H9 (cell line): ENCODE data around the gene EPB41L5. TPM values are rescaled to one million over a fixed set of nuclear protein-coding genes. Genes with fewer than 3 reads are reported as not detected.

Experiments
- DNase-seq: peaks from one replicate; pipeline ENCODE4 v3.0.0-alpha.2; 2017
- H2AFZ ChIP-seq: one replicate; pipeline ENCODE4 v1.6.1; 2013; ENCODE audit warnings: mild to moderate bottlenecking, low read length, control low read depth, moderate library complexity
- H2AK5ac ChIP-seq: 2 replicates; pipeline ENCODE4 v1.6.1; 2013; ENCODE audit warnings: low read length, control low read depth, mixed read lengths; ENCODE audit not compliant: insufficient read length
- H2BK120ac ChIP-seq: one replicate; pipeline ENCODE4 v1.6.1; 2013; ENCODE audit warnings: low read depth, mild to moderate bottlenecking, low read length, control low read depth, inconsistent platforms; ENCODE audit not compliant: poor library complexity, severe bottlenecking
- H2BK12ac ChIP-seq: 2 replicates; pipeline ENCODE4 v1.6.1; 2013; ENCODE audit warnings: low read length, control low read depth, mixed read lengths, low read depth; ENCODE audit not compliant: insufficient read length
- H2BK15ac ChIP-seq: 2 replicates; pipeline ENCODE4 v1.6.1; 2013; ENCODE audit warnings: low read depth, low read length, control low read depth
- H2BK20ac ChIP-seq: one replicate; pipeline ENCODE4 v1.6.1; 2013; ENCODE audit warnings: low read depth, mild to moderate bottlenecking, low read length, control low read depth, inconsistent platforms; ENCODE audit not compliant: poor library complexity, severe bottlenecking
- H2BK5ac ChIP-seq: 2 replicates; pipeline ENCODE4 v1.6.1; 2013; ENCODE audit warnings: low read length, control low read depth, mixed read lengths; ENCODE audit not compliant: insufficient read length
- H3K14ac ChIP-seq: 2 replicates; pipeline ENCODE4 v1.6.1; 2013; ENCODE audit warnings: low read length, control low read depth; ENCODE audit not compliant: insufficient read depth
- H3K18ac ChIP-seq: 2 replicates; pipeline ENCODE4 v1.6.1; 2013; ENCODE audit warnings: low read depth, mild to moderate bottlenecking, mixed read lengths, low read length, control low read depth; ENCODE audit not compliant: insufficient read length
- H3K23ac ChIP-seq: 2 replicates; pipeline ENCODE4 v1.6.1; 2013; ENCODE audit warnings: low read length, control low read depth, mixed read lengths, low read depth; ENCODE audit not compliant: insufficient read length
- H3K23me2 ChIP-seq: 2 replicates; pipeline ENCODE4 v1.6.1; 2013; ENCODE audit warnings: low read depth, mild to moderate bottlenecking, mixed read lengths, low read length, control low read depth; ENCODE audit not compliant: insufficient read length, poor library complexity, severe bottlenecking
- H3K27ac ChIP-seq: 2 replicates; pipeline ENCODE4 v1.5.1; 2013; ENCODE audit warnings: low read length, control low read depth, mixed read lengths, low read depth; ENCODE audit not compliant: insufficient read length
- H3K27me3 ChIP-seq: 2 replicates; pipeline ENCODE4 v1.6.1; 2013; ENCODE audit warnings: low read length, control low read depth, inconsistent platforms; ENCODE audit not compliant: insufficient read depth
- H3K4ac ChIP-seq: 2 replicates; pipeline ENCODE4 v1.6.1; 2013; ENCODE audit warnings: low read depth, mild to moderate bottlenecking, control low read depth, inconsistent platforms, low read length, moderate library complexity
- H3K4me1 ChIP-seq: 2 replicates; pipeline ENCODE4 v1.6.1; 2013; ENCODE audit warnings: low read length, control low read depth, inconsistent platforms; ENCODE audit not compliant: insufficient read depth
- H3K4me2 ChIP-seq: 2 replicates; pipeline ENCODE4 v1.6.1; 2013; ENCODE audit warnings: low read length, control low read depth, mixed read lengths; ENCODE audit not compliant: insufficient read length, insufficient read depth
- H3K56ac ChIP-seq: 2 replicates; pipeline ENCODE4 v1.6.1; 2013; ENCODE audit warnings: low read depth, mild to moderate bottlenecking, mixed read lengths, low read length, control low read depth; ENCODE audit not compliant: insufficient read length
- H3K79me1 ChIP-seq: 2 replicates; pipeline ENCODE4 v1.6.1; 2013; ENCODE audit warnings: low read depth, mild to moderate bottlenecking, moderate library complexity, low read length, control low read depth, inconsistent platforms; ENCODE audit not compliant: insufficient read depth, poor library complexity, severe bottlenecking
- H3K79me2 ChIP-seq: 2 replicates; pipeline ENCODE4 v1.6.1; 2013; ENCODE audit warnings: low read length, control low read depth, inconsistent platforms; ENCODE audit not compliant: insufficient read depth
- H3K9ac ChIP-seq: 2 replicates; pipeline ENCODE4 v1.6.1; 2013; ENCODE audit warnings: low read length, control low read depth, mixed read lengths; ENCODE audit not compliant: insufficient read length; ENCODE audit errors: extremely low read depth
- H3K9me3 ChIP-seq: one replicate; pipeline ENCODE4 v1.6.1; 2013; ENCODE audit warnings: low read depth, low read length, inconsistent platforms; ENCODE audit not compliant: control insufficient read depth
- H3T11ph ChIP-seq: one replicate; pipeline ENCODE4 v1.6.1; 2013; ENCODE audit warnings: mild to moderate bottlenecking, low read length, control low read depth, inconsistent platforms
- H4K20me1 ChIP-seq: one replicate; pipeline ENCODE4 v1.6.1; 2013; ENCODE audit not compliant: control insufficient read depth, insufficient read length, insufficient read depth
- H4K5ac ChIP-seq: 2 replicates; pipeline ENCODE4 v1.6.1; 2013; ENCODE audit warnings: low read depth, mild to moderate bottlenecking, mixed read lengths, low read length, control low read depth; ENCODE audit not compliant: insufficient read length
- H4K8ac ChIP-seq: replicated peaks from 2 replicates; pipeline ENCODE4 v1.6.1; 2013; ENCODE audit warnings: low read length, control low read depth, mixed read lengths, low read depth; ENCODE audit not compliant: insufficient read length
- H4K91ac ChIP-seq: 2 replicates; pipeline ENCODE4 v1.6.1; 2013; ENCODE audit warnings: low read depth, mild to moderate bottlenecking, moderate library complexity, mixed read lengths, low read length, control low read depth; ENCODE audit not compliant: insufficient read length
- H3K27ac Mint-ChIP-seq, 3 experiments: 2 replicates in 2 of 3; 3 replicates in 1 of 3; pipeline ENCODE4 v1.8.0; 2020 to 2021; ENCODE audit warnings: mixed read lengths in 3 of 3, mild to moderate bottlenecking in 1 of 3, moderate library complexity in 1 of 3
- H3K27me3 Mint-ChIP-seq: 2 replicates; pipeline ENCODE4 v1.8.0; 2021; ENCODE audit warnings: low read depth, mild to moderate bottlenecking, moderate library complexity, mixed read lengths
- H3K36me3 Mint-ChIP-seq, 3 experiments: 2 replicates in 2 of 3; 3 replicates in 1 of 3; pipeline ENCODE4 v1.8.0; 2020 to 2021; ENCODE audit warnings: low read depth in 3 of 3, mixed read lengths in 3 of 3; ENCODE audit not compliant: insufficient read depth in 1 of 3
- H3K4me1 Mint-ChIP-seq, 2 experiments: 2 replicates each; pipeline ENCODE4 v1.8.0; 2020; ENCODE audit warnings: mixed read lengths in 2 of 2
- H3K4me3 Mint-ChIP-seq, 2 experiments: 2 replicates in 1 of 2; 3 replicates in 1 of 2; pipeline ENCODE4 v1.8.0; 2020 to 2021; ENCODE audit warnings: mild to moderate bottlenecking in 2 of 2, mixed read lengths in 2 of 2, moderate library complexity in 1 of 2
- H3K9me3 Mint-ChIP-seq, 2 experiments: 2 replicates in 1 of 2; 3 replicates in 1 of 2; pipeline ENCODE4 v1.8.0; 2020; ENCODE audit warnings: mild to moderate bottlenecking in 2 of 2, mixed read lengths in 2 of 2, moderate library complexity in 1 of 2
- CTCF ChIP-seq: fragments of 200-600 bp; sonication (generic); conservative IDR thresholded peaks from 3 replicates; pipeline ENCODE4 v1.8.0; 2021; ENCODE audit warnings: antibody characterized with exemption, mild to moderate bottlenecking
- WGBS: extraction: QIAGEN DNeasy Blood & Tissue Kit; methylation state at CpG from one replicate; pipeline ENCODE4 v1.1.7; 2013; ENCODE audit warnings: missing lambda C conversion rate, low lambda C conversion rate, mixed read lengths; ENCODE audit not compliant: insufficient read length; ENCODE audit errors: extremely low coverage; 5-methylcytosine and 5-hydroxymethylcytosine counted together
- total RNA-seq: library from RNA; stranded (reverse); gene quantifications from 2 replicates; pipeline ENCODE4 v1.2.1, GENCODE V29; 2021

EPB41L5 gene
- total RNA-seq, 1 experiment from 2014 or later = 40.4 TPM

GRCh38 chr2:120174963-120175581 is 162.2 kb downstream of the EPB41L5 start:
- no peak overlapping the region for H3T11ph ChIP-seq
- no peak overlapping the region for H3K14ac ChIP-seq
- no peak overlapping the region for H3K56ac ChIP-seq
- peak; percentile 85 for TF ChIP-seq CTCF
- H4K20me1 ChIP-seq = no peaks in the 10 kb centered on the region
- H3K4ac ChIP-seq = no peak overlapping the region
- H2AK5ac ChIP-seq = no peak overlapping the region
- Mint-ChIP-seq H3K4me3 (no peak overlapping the region), H3K27ac (no peak overlapping the region), H3K9me3 (no peaks in the 10 kb centered on the region), H3K36me3 (peaks cover 0 to 5% (median 4%) of the 10 kb centered on the region in 3 experiments; a peak in 3 of 7 replicates), H3K4me1 (peaks cover 18 to 21% of the 10 kb centered on the region in 2 experiments), H3K27me3 (no peaks in the 10 kb centered on the region)
- no CpG with 5 or more reads among the region's 6 CpGs for WGBS
- H2AFZ ChIP-seq = no peak overlapping the region
- no peak overlapping the region for H3K23ac ChIP-seq
- H2BK20ac ChIP-seq = no peak overlapping the region
- H3K27me3 ChIP-seq = no peaks in the 10 kb centered on the region
- H2BK15ac ChIP-seq = no peak overlapping the region
- no peaks in the 10 kb centered on the region for H3K79me1 ChIP-seq
- no peaks in the 10 kb centered on the region for H3K23me2 ChIP-seq
- no peak overlapping the region for H3K4me2 ChIP-seq
- H3K27ac ChIP-seq = no peak overlapping the region
- no peak overlapping the region for H2BK5ac ChIP-seq
- no peak overlapping the region for H4K5ac ChIP-seq
- H2BK12ac ChIP-seq = no peak overlapping the region
- H2BK120ac ChIP-seq = no peak overlapping the region
- H3K18ac ChIP-seq = no peak overlapping the region
- H3K9ac ChIP-seq = no peak overlapping the region
- no peaks in the 10 kb centered on the region for H3K9me3 ChIP-seq
- no peaks in the 10 kb centered on the region for H3K79me2 ChIP-seq
- DNase-seq = no peak
- peaks cover 4% of the 10 kb centered on the region for H3K4me1 ChIP-seq
- H4K91ac ChIP-seq = no peak overlapping the region
- H4K8ac ChIP-seq = no peak overlapping the region
